Body of pancreas (tissue), 4 donors: ENCODE measurements around the gene ITIH5. TPM values are rescaled to one million over a fixed set of nuclear protein-coding genes. Genes with fewer than 3 reads are reported as not detected.
A peak's percentile ranks its signal among the peaks of the same experiment; 100 is the strongest.

Experiments
- ATAC-seq: fragments of 150-250 bp; one replicate; pipeline ENCODE4 v1.9.1; 2016
- DNase-seq, 4 donors: peaks; one replicate each; pipeline ENCODE4 v3.0.0-alpha.2; 2019
- H3K27ac ChIP-seq, 4 donors: fragments of 200-600 bp; sonication (generic); 1 replicate in 3 of 4; 2 replicates in 1 of 4; pipeline versions ENCODE4 v1.5.1 to v1.6.1; 2016 to 2019; ENCODE audit warnings: mild to moderate bottlenecking in 1 of 4, mixed read lengths in 1 of 4, moderate library complexity in 1 of 4
- H3K27me3 ChIP-seq, 2 donors: fragments of 200-600 bp; sonication (generic); one replicate each; pipeline ENCODE4 v1.6.0; 2016; ENCODE audit warnings: mild to moderate bottlenecking in 1 of 2
- H3K36me3 ChIP-seq, 2 donors: fragments of 200-600 bp; sonication (generic); replicated peaks in 1 of 2; 2 replicates each; pipeline ENCODE4 v1.5.1; 2016; ENCODE audit warnings: low read depth in 2 of 2; ENCODE audit not compliant: insufficient read depth in 1 of 2
- H3K4me1 ChIP-seq: fragments of 200-600 bp; sonication (generic); one replicate; pipeline ENCODE4 v1.6.0; 2016
- H3K4me3 ChIP-seq, 2 donors: fragments of 200-600 bp; sonication (generic); 1 replicate in 1 of 2; 2 replicates in 1 of 2; pipeline ENCODE4 v1.5.1; 2016 to 2019
- H3K9me3 ChIP-seq, 3 donors: fragments of 200-600 bp; sonication (generic); 1 replicate in 2 of 3; 2 replicates in 1 of 3; pipeline ENCODE4 v1.5.1; 2016
- POLR2A ChIP-seq, 3 donors: fragments of 450-650 bp; IDR thresholded peaks; one replicate each; pipeline ENCODE4 v1.6.1; 2016; ENCODE audit warnings: antibody characterized with exemption in 3 of 3, mild to moderate bottlenecking in 2 of 3
- WGBS, 2 donors: methylation state at CpG; one replicate each; pipeline ENCODE4 v1.1.5; 2017; 5-methylcytosine and 5-hydroxymethylcytosine counted together
- intact Hi-C: fragments of 100-400 bp; cut with DNase I; formaldehyde crosslinking; loops from one replicate; pipeline ENCODE4 v1.15.1; 2023
- total RNA-seq, 2 donors: library from RNA; depleted of rRNA; stranded (reverse); fragments of >200 nt; gene quantifications; one replicate each; pipeline ENCODE4 v1.1.0, GENCODE V29; 2016
- TF ChIP-seq, protein P1 (sequence below), 7 experiments: fragments of 450-650 bp in 4 of 7; fragments of 200-600 bp in 3 of 7; sonication (generic) in 3 of 7; IDR thresholded peaks; one replicate each; pipeline ENCODE4 v1.5.1; 2016 to 2019; ENCODE audit warnings: antibody characterized with exemption in 7 of 7

Gene ITIH5
- total RNA-seq, 2 donors from 2014 or later, result 8.6 to 9.9 TPM

- ATAC-seq (no peak), DNase-seq (no peak)
- Histone ChIP-seq H3K9me3 (no peaks in the 10 kb centered on the region), H3K36me3 (no peaks in the 10 kb centered on the region), H3K4me3 (no peak overlapping the region), H3K27ac (peak overlapping the region in 1 of 4 donors; percentile 46), H3K4me1 (peaks cover 23% of the 10 kb centered on the region), H3K27me3 (no peaks in the 10 kb centered on the region)
- TF ChIP-seq POLR2A (IDR thresholded peaks at IDR 0.05), result no peak
- TF ChIP-seq, protein P1, sequence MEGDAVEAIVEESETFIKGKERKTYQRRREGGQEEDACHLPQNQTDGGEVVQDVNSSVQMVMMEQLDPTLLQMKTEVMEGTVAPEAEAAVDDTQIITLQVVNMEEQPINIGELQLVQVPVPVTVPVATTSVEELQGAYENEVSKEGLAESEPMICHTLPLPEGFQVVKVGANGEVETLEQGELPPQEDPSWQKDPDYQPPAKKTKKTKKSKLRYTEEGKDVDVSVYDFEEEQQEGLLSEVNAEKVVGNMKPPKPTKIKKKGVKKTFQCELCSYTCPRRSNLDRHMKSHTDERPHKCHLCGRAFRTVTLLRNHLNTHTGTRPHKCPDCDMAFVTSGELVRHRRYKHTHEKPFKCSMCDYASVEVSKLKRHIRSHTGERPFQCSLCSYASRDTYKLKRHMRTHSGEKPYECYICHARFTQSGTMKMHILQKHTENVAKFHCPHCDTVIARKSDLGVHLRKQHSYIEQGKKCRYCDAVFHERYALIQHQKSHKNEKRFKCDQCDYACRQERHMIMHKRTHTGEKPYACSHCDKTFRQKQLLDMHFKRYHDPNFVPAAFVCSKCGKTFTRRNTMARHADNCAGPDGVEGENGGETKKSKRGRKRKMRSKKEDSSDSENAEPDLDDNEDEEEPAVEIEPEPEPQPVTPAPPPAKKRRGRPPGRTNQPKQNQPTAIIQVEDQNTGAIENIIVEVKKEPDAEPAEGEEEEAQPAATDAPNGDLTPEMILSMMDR (IDR thresholded peaks at IDR 0.05), result no peak
- intact Hi-C loops, result no loop called here
- WGBS, 2 donors, result 45 to 66% methylated on average over 5 of the region's 5 CpGs
Measured at GRCh38 chr10:7707858-7708622, 41.3 kb upstream of the ITIH5 start.

- no peak for DNase-seq
- ATAC-seq, result peak; percentile 59
- Histone ChIP-seq H3K27me3 (no peaks in the 10 kb centered on the region), H3K36me3 (no peaks in the 10 kb centered on the region), H3K4me1 (peaks cover 23% of the 10 kb centered on the region), H3K27ac (peak overlapping the region in 1 of 4 donors; percentile 46), H3K9me3 (no peaks in the 10 kb centered on the region), H3K4me3 (no peak overlapping the region)
- WGBS, 2 donors, result 13 to 16% methylated on average over 4 of the region's 4 CpGs
- intact Hi-C loops, result no loop called here
- TF ChIP-seq, protein P1 (IDR thresholded peaks at IDR 0.05), result no peak
- TF ChIP-seq POLR2A (IDR thresholded peaks at IDR 0.05), result no peak
Measured at GRCh38 chr10:7707102-7707501, 40.3 kb upstream of the ITIH5 start.

- Histone ChIP-seq H3K27me3 (no peaks in the 10 kb centered on the region), H3K27ac (peak overlapping the region in 1 of 4 donors; percentile 10), H3K4me1 (peaks cover 23% of the 10 kb centered on the region), H3K36me3 (no peaks in the 10 kb centered on the region), H3K4me3 (no peak overlapping the region), H3K9me3 (no peaks in the 10 kb centered on the region)
- TF ChIP-seq, protein P1 (IDR thresholded peaks at IDR 0.05), result no peak
- no peak for TF ChIP-seq POLR2A (IDR thresholded peaks at IDR 0.05)
- intact Hi-C loops, result no loop called here
- DNase-seq, result no peak
- 38 to 53% methylated on average over 4 of the region's 4 CpGs for WGBS, 2 donors
- peak; percentile 6 for ATAC-seq
Measured at GRCh38 chr10:7706534-7707073, 39.8 kb upstream of the ITIH5 start.

DNA sequence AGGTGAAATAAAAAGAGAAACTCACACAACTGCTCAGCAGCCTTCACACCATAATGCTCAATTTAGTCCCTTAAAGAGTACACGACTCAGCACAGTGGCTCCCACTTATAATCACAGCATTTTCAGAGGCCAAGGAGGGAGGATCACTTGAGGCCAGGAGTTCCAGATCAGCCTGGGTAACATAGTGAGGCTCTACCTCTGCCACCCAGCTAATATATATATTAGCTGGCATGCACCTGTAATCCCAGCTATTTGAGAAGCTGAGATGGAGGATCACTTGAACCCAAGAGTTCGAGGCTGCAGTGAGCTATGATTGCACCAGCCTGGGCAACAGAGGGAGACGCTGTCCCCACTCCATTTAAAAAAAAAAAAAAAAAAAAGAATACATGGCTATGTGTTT is 38.6 kb upstream of the ITIH5 start:
- no peak overlapping the region for H3K27ac ChIP-seq
- TF ChIP-seq, protein P1 (IDR thresholded peaks at IDR 0.05), result no peak
- no peak for TF ChIP-seq POLR2A (IDR thresholded peaks at IDR 0.05)
- DNase-seq, result no peak
- ATAC-seq, result no peak
- intact Hi-C loops, result no loop called here
- H3K36me3 ChIP-seq, result no peaks in the 10 kb centered on the region
- no peak overlapping the region for H3K4me3 ChIP-seq
- H3K27me3 ChIP-seq, result no peaks in the 10 kb centered on the region
- 76% methylated on average over 3 of the region's 3 CpGs for WGBS, 2 donors
- peaks cover 23% of the 10 kb centered on the region for H3K4me1 ChIP-seq
- H3K9me3 ChIP-seq, result no peaks in the 10 kb centered on the region
